ENCODE measurements around the gene PABPC3.
A peak's percentile ranks its signal among the peaks of the same experiment; 100 is the strongest.

PABPC3 gene

DNA sequence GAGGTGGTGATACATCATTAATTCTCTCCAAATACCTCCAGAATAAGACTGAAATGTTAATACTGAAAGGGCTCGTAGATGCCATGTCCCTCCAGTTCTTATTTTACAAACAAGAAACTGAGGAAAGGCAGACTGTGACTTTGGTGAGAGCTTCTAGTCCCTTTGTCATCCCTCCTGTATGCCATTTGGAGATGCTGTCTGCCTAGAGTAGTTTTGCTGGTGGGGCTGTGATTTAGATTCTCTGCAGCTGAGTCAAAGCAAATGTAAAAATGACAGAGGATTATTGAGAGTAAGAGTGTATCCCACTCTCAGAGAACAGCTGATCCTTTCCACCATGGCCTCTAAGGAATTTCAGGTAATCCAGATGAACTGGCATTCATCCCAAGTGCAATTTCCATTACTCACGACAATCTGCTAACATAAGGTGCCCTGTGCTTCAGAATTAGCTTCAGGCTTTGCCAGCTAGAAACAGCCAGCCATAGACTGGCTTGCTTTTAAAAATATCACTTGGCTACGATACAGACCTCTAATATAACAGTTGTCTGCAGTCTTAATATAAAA is 16.8 kb downstream of the PABPC3 start:
- DNase-seq: no peak

- peak; percentile 28 for DNase-seq
Observed at GRCh38 chr13:25114220-25114619, 18.3 kb downstream of the PABPC3 start.

- no peak for DNase-seq
Observed at GRCh38 chr13:25116044-25116443, 20.1 kb downstream of the PABPC3 start.

DNA sequence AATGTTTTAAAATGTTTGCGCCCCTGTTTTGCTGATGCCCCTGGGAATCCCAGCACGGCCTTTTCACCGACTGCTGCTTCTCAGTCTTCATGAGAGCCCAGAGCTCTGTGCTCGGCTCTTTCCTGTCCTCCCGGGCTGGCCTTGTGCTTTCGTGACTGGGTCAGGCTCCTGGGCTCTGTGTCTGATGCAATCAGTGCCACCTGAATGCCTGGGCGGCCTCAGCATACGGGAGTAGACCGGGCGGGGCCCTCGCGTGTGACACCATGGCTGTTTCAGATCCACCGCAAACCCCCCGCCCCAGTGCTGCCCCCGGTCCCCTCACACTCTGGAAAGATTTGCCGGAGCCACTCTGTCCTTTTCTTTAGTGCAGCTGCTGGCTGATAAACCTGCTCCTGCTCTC is 21.4 kb downstream of the PABPC3 start:
- no peak for DNase-seq

GRCh38 chr13:25118378-25118905 is 22.5 kb downstream of the PABPC3 start:
- no peak for DNase-seq

DNA sequence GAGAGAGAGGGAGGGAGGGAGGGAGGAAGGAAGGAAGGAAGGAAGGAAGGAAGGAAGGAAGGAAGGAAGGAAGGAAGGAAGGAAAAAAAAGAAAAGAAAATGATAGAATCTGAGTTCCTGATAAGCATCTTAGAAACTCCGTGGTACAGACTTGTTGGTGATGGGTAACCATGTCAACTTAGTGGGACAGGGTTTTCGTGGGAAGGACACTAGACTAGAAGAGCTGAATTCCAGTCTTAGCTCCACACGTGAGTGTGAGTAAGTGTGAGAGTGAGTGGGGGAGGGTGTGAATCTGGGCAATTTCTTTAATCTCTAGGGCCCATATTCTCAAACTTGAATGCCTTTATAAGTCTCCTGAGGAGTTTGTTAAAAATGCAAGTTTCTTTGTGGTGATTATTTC is 35.0 kb downstream of the PABPC3 start:
- no peak for DNase-seq

DNA sequence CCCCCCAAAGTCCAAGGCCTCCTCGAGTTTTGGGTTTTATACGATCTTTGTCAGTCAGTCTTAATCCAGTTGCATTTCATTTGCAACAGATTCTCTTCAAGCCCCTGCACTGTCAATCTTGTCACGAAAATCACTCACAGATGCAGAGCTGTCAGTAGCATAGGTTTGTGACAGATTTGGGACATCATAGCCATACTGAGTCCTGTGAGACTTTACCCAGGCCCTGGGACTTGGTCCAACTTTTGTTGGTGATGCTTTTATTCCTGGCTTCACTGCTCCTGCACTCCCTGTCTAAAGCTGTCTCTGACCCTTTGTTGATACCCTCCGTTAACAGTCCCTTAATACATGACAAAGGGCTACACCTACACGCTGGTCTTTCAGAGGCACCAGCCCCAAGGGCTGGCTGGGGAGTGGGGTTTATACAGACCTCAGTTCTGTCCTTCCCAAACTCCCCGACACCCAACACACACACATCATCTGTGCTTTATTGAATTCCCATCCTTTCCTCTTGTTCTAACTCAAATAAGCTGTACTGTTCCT is 36.0 kb downstream of the PABPC3 start:
- no peak for DNase-seq

- DNase-seq: no peak
Observed at GRCh38 chr13:25132751-25133390, 36.9 kb downstream of the PABPC3 start.

DNA sequence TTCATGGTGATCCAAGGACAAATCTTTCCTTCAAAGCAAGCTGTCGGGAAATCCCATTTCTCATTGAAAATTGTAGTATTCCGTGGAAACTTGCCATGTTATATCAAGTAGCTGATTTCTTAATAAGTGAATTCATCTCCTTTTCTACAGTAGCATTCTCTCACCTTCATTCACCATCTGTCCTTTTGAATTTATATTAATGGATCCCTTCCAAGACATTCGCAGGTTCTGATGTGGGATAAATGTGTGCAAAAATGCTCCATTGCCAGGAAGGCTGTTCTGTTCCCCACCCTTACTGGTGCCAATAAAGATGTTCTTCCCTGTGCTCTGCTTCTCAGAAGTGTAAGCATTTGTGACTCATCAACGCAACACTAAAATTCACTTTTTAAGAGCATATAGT is 40.0 kb downstream of the PABPC3 start:
- DNase-seq: no peak

DNA sequence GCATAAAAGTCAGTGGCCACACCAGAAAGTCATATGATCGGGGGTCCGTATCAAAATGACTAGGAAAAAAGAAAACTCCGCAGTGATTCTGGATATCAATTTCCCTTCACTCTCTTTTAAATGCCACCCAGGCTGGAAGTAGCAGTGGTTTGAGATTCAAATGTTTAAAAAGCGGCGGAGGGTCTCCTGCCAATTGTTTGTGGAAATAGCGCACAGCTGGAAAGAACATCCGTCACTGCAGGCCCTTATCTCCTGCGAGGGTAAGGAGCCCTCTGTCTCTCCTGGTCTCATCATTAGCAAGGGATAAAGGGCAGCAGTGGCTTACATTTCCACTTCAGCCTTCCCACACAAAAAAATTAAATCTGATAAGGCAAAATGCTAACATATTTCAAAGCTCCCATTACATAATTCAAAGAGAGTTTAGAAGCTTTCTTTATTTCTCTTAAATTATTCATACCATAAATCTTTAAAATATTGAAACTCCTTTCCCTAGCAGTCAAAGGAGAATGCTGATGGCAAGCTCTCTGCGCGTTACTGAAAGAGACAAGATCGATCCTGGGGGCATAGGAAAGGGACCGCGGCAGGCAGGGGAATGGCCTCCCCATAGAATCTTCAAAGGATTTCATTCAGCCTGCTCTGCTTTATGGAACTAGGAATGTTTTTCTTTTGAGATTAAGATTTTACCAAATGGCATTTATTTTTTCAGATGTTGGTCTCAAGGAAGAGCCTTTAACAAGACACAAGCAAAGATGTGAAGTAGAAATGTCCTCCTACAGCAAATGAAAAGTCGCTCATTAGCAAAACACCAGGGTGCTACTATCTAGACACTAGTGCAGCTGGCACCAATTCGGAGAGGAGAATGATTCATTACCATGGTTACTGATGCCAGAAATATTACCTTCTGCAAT is 41.2 kb downstream of the PABPC3 start:
- DNase-seq: no peak

DNA sequence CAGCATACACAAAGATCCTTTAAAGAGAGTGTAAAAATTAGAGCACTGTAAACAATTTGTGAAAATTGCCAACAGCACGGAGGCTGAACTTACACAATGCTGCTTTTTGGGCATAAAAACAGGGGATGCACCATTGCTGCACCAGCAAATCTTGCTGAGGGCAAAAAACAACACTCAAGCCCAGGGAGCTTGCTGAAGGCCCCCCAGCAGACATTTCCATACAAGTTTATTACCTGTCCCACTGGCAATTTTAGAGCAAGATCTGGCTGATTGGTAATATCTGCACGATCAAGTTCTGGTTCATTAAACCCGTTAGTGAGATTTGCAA is 41.8 kb downstream of the PABPC3 start:
- DNase-seq: no peak

GRCh38 chr13:25141042-25141441 is 45.1 kb downstream of the PABPC3 start:
- DNase-seq: no peak

GRCh38 chr13:25143706-25144105 is 47.8 kb downstream of the PABPC3 start:
- DNase-seq: no peak

DNA sequence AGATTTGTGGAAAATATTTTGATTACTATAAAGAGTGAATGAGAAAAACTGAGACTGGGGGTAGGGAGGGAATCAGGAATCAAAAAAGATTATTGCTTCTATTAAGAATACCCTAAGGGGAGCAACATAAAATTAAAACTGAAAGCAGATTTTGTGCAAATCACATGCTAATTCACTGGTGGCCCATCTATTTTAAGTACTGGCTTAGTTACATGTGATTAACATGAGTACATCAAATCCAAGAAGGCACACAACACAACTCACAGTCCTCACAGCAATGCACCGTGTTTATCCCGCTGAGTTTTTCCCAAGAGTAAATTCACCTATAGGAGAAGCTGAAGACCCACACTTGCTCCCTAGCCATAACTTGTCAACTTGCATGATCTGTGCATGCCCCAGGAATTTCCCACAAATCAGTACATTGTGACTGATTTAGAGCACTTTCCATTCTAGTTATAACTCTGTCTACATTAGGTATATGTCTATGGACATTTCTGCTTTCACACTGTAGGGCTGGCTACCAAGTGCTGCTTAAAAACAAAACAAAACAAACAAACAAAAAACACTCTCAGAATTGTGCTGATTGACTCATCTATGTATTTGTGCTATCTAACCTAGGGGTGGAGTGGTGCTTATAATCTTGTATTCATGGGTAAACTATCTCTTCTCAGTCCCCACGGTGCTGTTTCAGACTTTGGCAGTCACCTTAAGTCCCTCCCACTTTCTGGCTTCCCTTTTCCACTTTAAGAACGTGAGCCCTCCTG is 51.9 kb downstream of the PABPC3 start:
- DNase-seq: no peak

DNA sequence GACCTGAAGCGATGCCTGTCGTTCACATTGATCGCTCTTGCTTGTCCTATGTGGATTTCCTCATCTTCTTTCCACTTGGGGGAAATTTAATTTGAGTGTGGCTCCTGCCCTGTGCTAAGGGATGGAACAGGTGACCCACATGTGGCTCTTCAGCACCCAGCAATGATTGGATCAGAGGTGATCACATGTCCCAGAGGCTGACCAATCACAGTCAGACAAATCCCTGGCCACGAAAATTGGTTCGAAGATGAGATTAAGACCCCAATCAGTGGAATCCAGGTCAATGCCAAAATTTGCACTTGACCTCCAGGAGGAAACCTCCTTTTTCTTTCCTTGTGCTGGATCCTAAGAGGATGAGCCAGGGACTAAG is 52.5 kb downstream of the PABPC3 start:
- DNase-seq: no peak

Measured in activated gamma-delta T cell treated with Interleukin-2 at 50 U/mL for 16 hours (primary cell).